Stimulated activated CD8-positive, alpha-beta memory T cell treated with anti-CD3 and anti-CD28 coated beads, Interleukin-7, amount 100 ng/mL, for 48 hours (primary cell): ENCODE data around the gene PKN2.
"Not testable (repeated sequence)": the region's sequence is repeated elsewhere in the genome, so short reads cannot be mapped to it uniquely, and the experiment has no call there.

Experiments
- DNase-seq, 2 donors: peaks; one replicate each; pipeline ENCODE4 v3.0.0-alpha.2; 2020; ENCODE audit warnings: low read depth in 1 of 2; ENCODE audit errors: extremely low read depth in 1 of 2

Gene PKN2

DNA sequence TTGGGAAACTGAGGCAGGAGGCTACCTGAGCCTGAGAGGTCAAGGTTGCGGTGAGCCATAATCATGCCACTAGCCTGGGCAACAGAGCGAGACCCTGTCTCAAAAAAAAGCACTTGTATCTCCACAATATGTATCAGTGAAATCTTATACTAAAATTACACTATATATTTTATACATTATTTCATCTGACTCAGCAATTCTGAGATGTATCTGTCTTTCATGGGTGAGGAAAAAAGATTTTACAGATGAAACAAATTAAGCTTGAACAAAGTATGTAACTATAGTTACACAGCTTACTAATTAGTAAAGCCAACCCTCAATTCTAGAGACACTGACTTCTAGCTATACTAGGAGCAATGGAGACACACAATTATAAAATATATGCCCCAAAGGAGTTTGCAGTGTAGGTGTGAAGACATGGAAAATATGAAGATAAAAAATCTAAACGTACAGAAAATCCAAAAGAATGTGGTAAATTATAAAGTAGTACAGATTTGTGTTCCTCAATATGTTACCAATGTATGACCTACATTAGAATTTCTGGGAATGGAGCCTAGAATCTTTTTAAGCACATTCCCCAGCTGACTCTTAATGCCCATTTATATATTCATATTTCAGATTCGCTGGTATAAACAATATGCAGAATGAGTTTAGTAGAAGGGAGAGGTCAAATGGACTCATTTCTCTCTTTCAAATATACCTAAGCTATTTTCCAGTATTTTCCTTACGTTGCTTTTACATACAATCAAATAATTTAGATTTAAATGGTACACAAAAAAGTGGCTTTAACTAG is 192.7 kb downstream of the PKN2 start:
- DNase-seq: no peak

DNA sequence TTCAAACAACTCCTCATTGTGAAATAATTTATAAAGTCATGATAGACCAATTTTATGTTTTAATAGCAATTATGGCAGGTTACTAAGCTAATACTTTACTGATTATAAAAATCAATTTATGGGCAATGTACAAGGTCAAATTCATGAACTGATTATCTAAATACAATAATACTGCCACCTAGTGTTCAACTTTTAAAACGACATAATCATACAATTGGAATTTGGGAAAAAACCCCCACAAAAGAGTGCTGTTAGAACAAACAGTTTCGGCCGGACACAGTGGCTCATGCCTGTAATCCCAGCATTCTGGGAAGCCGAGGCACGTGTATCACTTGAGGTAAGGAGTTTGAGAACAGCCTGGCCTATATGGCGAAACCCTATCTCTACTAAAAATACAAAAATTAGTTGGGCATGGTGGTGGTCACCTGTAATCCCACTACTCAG is 193.3 kb downstream of the PKN2 start:
- DNase-seq: no peak

- no peak for DNase-seq
Measured at GRCh38 chr1:88877911-88878310, 193.8 kb downstream of the PKN2 start.

GRCh38 chr1:88878731-88879130 is 194.7 kb downstream of the PKN2 start:
- DNase-seq: no peak

GRCh38 chr1:88880717-88881116 is 196.6 kb downstream of the PKN2 start:
- not testable (repeated sequence) for DNase-seq

DNA sequence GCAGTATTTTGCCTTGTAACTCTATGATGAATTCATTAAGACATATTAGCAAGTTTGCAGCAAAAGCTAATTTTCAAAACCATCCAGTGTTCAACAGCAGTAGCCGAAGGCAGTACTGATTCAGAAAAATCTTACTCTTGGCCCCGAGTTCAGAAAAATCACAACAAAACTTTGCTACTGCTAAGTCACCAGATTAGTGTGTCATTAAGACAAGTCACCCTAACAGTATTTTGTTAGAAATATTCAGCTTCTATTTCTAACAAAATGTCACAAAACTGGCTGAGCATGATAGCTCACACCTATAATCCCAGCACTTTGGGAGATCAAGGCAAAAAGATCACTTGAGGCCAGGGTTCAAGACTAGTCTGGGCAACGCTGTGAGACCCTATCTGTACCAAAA is 199.1 kb downstream of the PKN2 start:
- no peak for DNase-seq
